ENCODE measurements around the gene LRRC75B.

Gene LRRC75B

DNA sequence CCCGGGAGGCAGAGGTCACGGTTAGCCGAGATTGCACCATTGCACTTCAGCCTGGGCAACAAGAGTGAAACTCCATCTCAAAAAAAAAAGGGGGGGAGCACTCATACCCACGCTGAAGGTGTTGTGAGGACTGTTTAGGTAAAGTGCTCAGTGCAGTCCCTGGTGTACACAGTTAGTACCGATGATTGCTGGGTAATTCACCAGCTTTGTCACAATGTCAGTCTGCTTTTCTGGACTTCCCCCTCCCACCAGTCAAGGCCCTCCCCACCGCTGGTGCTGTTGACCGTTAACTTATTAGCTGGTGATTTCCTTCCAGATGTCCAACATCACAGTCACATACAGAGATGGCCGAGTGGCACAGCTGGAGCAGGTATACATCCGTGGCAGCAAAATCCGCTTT is 25.2 kb downstream of the LRRC75B start:
- no peak overlapping the region for H3K9ac ChIP-seq
- H3K36me3 ChIP-seq (ENCODE audit: control insufficient read depth, insufficient read depth, low read length): no peaks in the 10 kb centered on the region
- TF ChIP-seq, protein P1, sequence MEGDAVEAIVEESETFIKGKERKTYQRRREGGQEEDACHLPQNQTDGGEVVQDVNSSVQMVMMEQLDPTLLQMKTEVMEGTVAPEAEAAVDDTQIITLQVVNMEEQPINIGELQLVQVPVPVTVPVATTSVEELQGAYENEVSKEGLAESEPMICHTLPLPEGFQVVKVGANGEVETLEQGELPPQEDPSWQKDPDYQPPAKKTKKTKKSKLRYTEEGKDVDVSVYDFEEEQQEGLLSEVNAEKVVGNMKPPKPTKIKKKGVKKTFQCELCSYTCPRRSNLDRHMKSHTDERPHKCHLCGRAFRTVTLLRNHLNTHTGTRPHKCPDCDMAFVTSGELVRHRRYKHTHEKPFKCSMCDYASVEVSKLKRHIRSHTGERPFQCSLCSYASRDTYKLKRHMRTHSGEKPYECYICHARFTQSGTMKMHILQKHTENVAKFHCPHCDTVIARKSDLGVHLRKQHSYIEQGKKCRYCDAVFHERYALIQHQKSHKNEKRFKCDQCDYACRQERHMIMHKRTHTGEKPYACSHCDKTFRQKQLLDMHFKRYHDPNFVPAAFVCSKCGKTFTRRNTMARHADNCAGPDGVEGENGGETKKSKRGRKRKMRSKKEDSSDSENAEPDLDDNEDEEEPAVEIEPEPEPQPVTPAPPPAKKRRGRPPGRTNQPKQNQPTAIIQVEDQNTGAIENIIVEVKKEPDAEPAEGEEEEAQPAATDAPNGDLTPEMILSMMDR (IDR thresholded peaks at IDR 0.05): no peak

DNA sequence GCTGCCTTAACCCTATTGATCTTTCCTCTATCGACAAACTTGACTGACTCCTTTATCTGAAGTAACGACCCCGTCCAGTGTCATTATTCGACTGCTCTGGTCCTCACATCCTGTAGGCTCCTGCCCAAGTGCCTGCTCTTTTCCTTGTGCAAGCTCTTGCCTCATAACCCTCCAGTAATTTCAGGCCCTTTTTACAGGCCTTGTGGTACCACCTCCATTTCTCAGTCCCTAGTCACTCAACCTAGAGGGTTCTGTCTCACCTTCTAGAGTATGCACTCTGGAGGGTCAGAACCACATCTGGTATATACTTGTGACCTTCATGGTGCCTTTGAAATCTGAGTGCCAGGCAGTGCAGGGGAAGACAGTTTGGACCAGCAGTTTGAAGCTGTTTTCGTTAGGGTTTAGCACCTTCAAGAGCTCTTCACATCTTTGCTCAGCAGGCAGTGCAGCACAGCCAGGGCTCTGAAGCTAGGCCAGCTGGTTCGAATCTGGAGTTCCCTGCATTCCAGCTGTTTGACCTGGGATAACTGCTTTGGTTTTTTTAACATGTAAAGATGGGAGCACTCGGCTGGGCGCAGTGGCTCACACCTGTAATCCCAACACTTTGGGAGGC is 25.9 kb downstream of the LRRC75B start:
- Histone ChIP-seq H3K4me1 (no peaks in the 10 kb centered on the region), H3K9me3 (ENCODE audit: control insufficient read depth, low read length) (no peaks in the 10 kb centered on the region), H2AFZ (no peak overlapping the region), H3K36me3 (ENCODE audit: control insufficient read depth, insufficient read depth, low read length) (no peaks in the 10 kb centered on the region), H3K27me3 (ENCODE audit: control insufficient read depth, insufficient read depth, low read length) (no peaks in the 10 kb centered on the region), H3K79me2 (peaks cover 5% of the 10 kb centered on the region), H3K9ac (no peak overlapping the region), H3K4me2 (ENCODE audit: low read length) (peak overlapping the region; percentile 22), H3K4me3 (ENCODE audit: low read depth, low read length) (no peak overlapping the region), H3K27ac (no peak overlapping the region)
- TF ChIP-seq, protein P1 (IDR thresholded peaks at IDR 0.05): no peak

More for the DNA sequence above, 25.2 kb downstream of the LRRC75B start:
- H2AFZ ChIP-seq: no peak overlapping the region
- no peaks in the 10 kb centered on the region for H3K27me3 ChIP-seq (ENCODE audit: control insufficient read depth, insufficient read depth, low read length)
- H3K4me2 ChIP-seq (ENCODE audit: low read length): no peak overlapping the region
- H3K79me2 ChIP-seq: peaks cover 3% of the 10 kb centered on the region
- H3K9me3 ChIP-seq (ENCODE audit: control insufficient read depth, low read length): no peaks in the 10 kb centered on the region
- no peaks in the 10 kb centered on the region for H3K4me1 ChIP-seq
- H3K27ac ChIP-seq: no peak overlapping the region
- H3K4me3 ChIP-seq (ENCODE audit: low read depth, low read length): no peak overlapping the region

- Histone ChIP-seq H3K36me3 (ENCODE audit: control insufficient read depth, insufficient read depth, low read length) (no peaks in the 10 kb centered on the region), H3K4me2 (ENCODE audit: low read length) (no peak overlapping the region), H2AFZ (no peak overlapping the region), H3K79me2 (peaks cover 12% of the 10 kb centered on the region), H3K9ac (no peak overlapping the region), H3K4me3 (ENCODE audit: low read depth, low read length) (no peak overlapping the region), H3K9me3 (ENCODE audit: control insufficient read depth, low read length) (no peaks in the 10 kb centered on the region), H3K27ac (no peak overlapping the region), H3K27me3 (ENCODE audit: control insufficient read depth, insufficient read depth, low read length) (no peaks in the 10 kb centered on the region), H3K4me1 (no peaks in the 10 kb centered on the region)
- TF ChIP-seq, protein P1 (IDR thresholded peaks at IDR 0.05): no peak
Measured at GRCh38 chr22:24565077-24565476, 27.8 kb downstream of the LRRC75B start.

DNA sequence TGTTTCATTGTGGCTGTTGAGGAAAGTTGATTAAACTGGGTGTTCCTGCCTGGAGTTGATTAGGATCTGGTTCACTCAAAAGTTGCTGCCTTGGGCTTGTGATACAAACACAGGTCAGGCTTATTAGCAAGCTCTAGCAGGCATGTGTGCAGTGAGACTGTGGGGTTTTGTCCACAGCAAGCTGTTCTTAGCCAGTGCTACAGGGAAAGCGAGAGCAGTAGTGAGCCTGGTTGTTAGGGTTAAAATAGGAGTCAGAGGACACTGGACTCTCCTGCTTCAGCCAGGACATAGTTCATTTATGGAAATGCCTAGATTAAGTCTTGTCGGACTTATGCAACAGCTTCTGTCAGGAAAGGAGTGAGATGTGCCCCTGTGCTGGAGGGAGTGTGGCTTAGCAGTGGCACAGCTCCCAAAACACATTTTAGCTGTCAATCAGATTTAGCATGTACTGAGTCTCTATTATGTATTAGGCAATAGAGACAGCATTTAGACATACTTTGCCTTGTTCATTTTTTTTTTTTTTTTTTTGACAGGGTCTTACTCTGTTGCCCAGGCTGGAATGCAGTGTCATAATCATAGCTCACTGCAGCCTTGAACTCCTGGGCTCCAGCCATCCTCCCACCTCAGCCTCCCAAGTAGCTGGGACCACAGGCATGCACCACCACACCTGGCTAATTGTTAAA is 28.4 kb downstream of the LRRC75B start:
- TF ChIP-seq, protein P1 (IDR thresholded peaks at IDR 0.05): no peak
- Histone ChIP-seq H3K4me2 (ENCODE audit: low read length) (no peak overlapping the region), H3K9ac (no peak overlapping the region), H3K27ac (no peak overlapping the region), H3K4me3 (ENCODE audit: low read depth, low read length) (no peak overlapping the region), H3K27me3 (ENCODE audit: control insufficient read depth, insufficient read depth, low read length) (no peaks in the 10 kb centered on the region), H2AFZ (no peak overlapping the region), H3K79me2 (peaks cover 12% of the 10 kb centered on the region), H3K9me3 (ENCODE audit: control insufficient read depth, low read length) (no peaks in the 10 kb centered on the region), H3K4me1 (no peaks in the 10 kb centered on the region), H3K36me3 (ENCODE audit: control insufficient read depth, insufficient read depth, low read length) (no peaks in the 10 kb centered on the region)

DNA sequence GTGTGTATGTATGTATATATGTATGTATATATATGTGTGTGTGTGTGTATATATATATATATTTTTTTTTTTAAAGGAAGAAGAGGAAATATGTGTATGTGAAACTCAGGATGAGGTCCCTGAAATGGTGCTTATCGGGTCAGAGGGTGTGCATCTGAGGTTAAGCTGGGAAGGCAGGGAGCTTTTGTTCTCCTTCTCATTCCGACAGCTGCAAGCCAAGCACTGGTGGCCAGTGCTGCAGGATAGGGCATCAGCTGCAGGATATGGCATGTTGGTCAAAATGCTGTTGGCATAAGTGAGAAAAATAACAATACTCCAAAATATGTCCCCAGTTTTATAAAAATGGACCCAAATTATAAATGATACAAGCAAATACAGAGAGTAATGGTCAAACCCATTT is 29.6 kb downstream of the LRRC75B start:
- no peak overlapping the region for H3K4me3 ChIP-seq (ENCODE audit: low read depth, low read length)
- TF ChIP-seq, protein P1 (IDR thresholded peaks at IDR 0.05): no peak
- H3K79me2 ChIP-seq: peaks cover 13% of the 10 kb centered on the region
- H3K4me2 ChIP-seq (ENCODE audit: low read length): no peak overlapping the region
- no peaks in the 10 kb centered on the region for H3K4me1 ChIP-seq
- H3K27me3 ChIP-seq (ENCODE audit: control insufficient read depth, insufficient read depth, low read length): no peaks in the 10 kb centered on the region
- H3K9me3 ChIP-seq (ENCODE audit: control insufficient read depth, low read length): no peaks in the 10 kb centered on the region
- no peaks in the 10 kb centered on the region for H3K36me3 ChIP-seq (ENCODE audit: control insufficient read depth, insufficient read depth, low read length)
- H2AFZ ChIP-seq: no peak overlapping the region
- H3K27ac ChIP-seq: no peak overlapping the region
- H3K9ac ChIP-seq: no peak overlapping the region

All from parathyroid adenoma (tissue), 2 donors.